HG03280 (cell line): ENCODE measurements around the gene WFIKKN1.

Experiments used
- ATAC-seq: cut with Tn5 transposase; IDR thresholded peaks from one replicate; pipeline ENCODE4 v1.9.1; 2021; ENCODE audit warnings: mild to moderate bottlenecking, moderate library complexity; ENCODE audit not compliant: unreplicated experiment

The WFIKKN1 gene, protein sequence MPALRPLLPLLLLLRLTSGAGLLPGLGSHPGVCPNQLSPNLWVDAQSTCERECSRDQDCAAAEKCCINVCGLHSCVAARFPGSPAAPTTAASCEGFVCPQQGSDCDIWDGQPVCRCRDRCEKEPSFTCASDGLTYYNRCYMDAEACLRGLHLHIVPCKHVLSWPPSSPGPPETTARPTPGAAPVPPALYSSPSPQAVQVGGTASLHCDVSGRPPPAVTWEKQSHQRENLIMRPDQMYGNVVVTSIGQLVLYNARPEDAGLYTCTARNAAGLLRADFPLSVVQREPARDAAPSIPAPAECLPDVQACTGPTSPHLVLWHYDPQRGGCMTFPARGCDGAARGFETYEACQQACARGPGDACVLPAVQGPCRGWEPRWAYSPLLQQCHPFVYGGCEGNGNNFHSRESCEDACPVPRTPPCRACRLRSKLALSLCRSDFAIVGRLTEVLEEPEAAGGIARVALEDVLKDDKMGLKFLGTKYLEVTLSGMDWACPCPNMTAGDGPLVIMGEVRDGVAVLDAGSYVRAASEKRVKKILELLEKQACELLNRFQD

DNA sequence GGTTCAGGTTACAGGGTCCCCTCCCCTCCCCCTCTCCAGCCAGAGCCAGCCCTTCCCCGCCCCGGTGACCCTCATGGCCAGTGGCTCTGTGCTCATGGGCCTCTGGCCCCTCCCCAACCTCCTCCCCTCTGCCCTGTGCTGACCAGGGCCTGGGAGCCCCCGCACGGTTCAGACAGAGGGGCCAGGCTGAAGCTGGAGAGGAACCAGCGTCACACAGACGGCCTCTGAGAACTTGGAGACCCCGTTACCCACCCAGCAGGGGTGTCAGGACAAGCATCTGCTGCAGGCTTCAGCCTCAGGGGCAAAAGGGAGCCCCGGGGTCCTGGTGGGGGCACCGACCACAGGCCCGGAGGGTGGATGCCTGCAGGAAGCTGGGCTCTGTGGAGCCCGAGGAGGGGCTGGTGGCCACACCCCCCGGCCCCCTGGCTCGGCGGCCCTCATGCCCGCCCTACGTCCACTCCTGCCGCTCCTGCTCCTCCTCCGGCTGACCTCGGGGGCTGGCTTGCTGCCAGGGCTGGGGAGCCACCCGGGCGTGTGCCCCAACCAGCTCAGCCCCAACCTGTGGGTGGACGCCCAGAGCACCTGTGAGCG is at the start of gene WFIKKN1:
WFIKKN1 (plus strand) TSS at position 171 of the 591 bp plus-strand sequence; CDS start at position 440, 269 bp downstream.
- ATAC-seq: no peak

- no peak for ATAC-seq
Measured at GRCh38 chr16:582218-582613, 48.6 kb upstream of the WFIKKN1 start.

DNA sequence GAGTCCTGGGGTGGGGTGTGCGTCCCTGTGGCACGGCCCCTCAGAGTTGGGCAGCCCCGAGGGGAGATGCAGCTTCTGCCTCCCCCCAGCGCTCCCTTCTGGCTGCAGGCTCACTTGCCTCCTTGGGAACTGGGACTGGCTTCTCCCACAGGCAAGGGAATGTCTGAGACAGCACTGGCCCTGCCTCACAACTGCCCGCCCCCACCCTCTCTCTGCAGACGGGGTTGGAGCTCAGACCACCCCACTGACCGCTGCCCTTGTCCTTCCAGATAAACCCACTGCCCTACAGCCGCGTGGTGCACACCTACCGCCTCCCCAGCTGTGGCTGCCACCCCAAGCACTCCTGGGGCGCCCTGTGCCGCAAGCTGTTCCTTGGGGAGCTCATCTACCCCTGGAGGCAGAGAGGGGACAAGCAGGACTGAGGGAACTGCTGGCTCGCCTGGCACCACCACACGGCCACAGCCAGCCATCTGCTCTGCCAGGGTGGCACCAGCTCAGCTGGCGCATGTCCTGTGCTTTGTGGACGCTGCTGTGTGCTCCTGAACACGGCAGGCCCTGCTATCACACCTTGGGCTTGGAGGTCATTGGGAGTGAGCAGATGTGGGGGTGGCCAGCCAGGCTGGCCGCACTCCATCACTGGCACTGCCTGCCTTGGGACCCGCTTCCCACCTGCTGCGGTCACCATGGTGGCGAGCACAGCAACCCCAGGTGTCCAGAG is 48.0 kb upstream of the WFIKKN1 start:
- no peak for ATAC-seq

DNA sequence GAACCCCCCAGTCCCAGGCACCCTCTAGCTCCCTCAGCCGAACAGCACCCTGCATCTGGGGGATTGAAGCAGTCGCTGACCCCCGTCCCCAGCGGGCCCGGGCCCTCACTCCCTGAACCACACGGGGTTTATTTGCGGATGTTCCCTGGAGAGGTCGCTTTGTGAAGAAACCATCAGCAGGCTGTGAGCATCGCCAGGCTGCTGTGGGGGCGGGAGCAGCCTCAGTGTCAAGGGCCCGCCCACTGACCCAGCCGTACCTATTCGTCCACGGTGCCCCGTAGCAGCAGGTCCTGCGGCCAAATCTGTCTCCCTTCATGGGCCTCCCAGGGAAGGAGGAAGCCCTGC is 47.3 kb upstream of the WFIKKN1 start:
- no peak for ATAC-seq

DNA sequence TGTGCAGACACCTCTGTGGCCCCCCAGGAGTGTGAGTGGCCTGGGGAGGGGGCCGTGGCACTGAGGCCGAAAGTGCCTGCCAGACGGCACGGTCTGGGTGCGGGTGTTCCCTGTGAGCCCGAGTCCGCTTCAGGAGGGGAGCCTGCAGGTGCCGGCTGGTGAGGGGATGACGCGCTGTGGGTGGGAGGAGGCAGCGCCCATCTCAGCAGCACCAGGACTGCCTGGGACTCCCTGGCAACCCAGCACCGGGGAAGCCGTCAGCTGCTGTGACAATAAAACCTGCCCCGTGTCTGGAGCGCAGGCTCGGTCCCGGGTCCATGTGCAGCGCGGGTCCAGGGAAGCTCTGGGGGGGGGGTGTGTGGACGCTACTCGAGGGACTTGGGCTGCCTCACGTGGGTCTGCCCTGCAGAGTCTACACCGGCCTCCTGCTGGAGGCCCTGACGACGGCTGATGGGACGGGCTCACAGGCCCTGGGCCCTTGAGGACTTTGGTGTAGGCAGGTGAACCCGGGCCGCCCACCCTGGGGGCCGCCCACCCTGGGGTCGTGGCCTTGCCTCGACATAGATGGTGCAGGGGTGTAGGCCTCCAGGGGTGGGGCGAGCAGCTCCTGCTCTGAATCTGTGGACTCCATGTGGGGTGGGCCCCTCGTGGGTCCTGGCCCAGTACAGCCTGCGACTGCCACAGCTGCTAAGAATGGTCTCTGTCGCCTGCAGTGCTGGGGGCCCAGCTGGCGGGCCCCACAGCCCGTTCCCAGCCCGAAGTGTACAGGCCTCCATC is 46.8 kb upstream of the WFIKKN1 start:
- ATAC-seq: no peak

DNA sequence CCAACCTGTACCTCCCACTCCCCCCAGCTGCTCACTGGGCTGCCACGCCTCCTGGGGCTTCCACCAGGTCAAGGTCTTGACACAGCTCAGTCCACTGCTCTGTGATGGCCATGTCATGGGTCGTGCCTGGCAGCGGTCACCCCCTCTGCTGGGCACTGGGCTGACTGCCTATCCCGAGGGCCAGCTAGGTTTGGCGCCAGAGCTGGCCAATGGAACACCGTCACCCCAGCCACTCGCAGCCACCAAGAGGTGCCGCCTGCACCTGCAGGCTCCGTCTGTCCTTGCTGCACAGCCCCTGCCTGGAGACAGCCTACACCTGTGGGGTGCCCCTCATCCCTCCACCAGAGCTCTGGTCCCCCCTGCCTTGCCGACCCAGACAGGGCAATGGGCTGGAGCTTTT is 45.4 kb upstream of the WFIKKN1 start:
- no peak for ATAC-seq

GRCh38 chr16:586047-586644 is 44.6 kb upstream of the WFIKKN1 start:
- ATAC-seq: no peak

DNA sequence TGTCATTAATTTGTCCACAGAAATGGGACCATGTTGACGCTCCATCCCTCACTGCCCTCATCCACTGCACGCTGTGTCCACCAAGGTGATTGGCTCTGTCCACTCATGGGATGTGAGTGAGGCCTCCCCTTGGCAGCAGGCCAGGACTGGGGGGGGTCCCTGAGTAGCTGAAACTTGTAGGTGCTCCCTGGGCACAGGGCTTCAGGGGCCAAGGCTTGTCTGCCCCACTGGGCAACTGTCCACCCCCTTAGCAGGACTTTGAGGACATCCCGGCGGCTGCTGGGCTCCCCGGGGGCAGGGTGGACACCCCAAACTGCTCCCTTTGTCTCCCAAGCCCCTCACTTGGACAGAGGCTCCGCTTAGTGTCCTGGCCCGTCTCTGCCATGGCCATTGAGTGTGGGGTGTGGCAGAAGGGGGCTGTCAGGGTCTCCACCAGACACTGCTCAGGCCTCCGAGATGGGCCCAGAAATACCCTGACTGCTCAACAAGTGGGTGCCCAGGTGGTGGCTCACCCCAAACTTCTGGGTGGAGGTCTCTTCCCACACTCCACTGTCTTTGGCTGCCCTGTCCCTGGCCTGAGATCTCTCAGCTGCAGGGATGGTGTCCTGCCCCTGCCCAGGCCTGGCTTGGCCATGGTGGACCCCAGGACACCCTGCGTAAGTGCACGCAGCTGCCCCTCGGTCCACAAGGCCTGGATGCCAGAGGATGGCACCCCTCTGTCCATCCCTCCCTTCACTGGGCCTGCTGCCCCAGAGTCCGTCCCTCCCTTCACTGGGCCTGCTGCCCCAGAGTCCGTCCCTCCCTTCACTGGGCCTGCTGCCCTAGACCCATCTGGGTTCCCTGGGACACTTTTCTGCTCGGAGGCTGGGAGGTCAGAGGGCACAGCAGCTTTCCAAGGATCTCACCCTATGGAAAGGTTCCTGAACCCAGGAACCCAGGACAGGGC is 43.9 kb upstream of the WFIKKN1 start:
- ATAC-seq: no peak

DNA sequence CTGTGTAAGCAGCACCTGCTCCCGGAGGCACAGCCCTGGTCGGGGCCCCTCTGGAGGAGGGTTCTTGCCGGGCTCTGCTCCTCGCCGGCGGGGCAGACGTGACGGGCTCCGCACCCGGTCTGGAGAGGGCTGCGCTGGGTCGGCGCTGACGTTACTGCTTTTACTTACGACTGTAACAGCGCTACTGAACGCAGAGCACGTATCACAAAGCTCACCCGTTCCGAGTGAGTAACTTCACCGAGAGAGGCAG is 42.2 kb upstream of the WFIKKN1 start:
- peak; percentile 2 for ATAC-seq

DNA sequence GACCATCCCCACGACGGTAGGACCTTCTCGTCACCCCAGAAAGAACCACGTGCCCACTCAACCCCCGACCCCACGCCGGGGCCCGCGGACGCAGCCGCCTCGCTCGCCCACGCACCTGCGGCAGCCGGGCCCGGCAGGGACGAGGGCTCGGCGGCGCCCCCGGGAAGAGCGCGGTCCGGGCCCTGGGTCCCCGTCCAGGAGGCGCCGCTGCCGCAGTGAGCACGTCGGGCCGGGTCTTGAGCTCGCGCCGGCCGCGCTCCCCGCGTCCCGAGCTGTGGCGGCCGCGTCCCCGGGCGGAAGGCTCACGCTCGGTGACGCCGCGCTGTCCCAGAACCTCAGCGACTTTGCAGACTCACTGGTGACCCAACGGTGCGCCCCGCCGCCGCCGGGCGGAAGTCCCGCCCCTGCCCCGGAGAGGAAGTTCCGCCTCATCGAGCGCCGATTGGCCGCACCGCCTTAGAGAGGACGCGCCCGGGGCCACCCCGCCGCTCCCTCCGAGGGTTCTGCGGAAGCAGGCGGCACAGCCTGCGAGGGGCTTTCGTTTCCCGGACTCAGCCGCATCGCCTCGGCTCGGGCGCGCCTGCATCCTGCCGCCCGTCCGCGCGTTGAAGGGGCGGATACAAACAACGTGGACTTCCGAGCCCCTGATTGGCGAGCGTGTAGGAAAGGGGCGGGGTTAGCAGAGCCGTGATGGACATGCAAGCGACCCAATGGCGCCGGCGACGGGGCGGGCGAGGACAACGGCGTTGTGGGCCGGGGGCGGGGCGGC is 41.7 kb upstream of the WFIKKN1 start:
- ATAC-seq: peak; percentile 74

- peak; percentile 73 for ATAC-seq
Measured at GRCh38 chr16:589658-590187, 41.1 kb upstream of the WFIKKN1 start, which contains the start of gene RAB40C. Gene RAB40C, plus strand, starts transcription at chr16:590066. Its CDS starts 226 bp downstream, at chr16:590292.

DNA sequence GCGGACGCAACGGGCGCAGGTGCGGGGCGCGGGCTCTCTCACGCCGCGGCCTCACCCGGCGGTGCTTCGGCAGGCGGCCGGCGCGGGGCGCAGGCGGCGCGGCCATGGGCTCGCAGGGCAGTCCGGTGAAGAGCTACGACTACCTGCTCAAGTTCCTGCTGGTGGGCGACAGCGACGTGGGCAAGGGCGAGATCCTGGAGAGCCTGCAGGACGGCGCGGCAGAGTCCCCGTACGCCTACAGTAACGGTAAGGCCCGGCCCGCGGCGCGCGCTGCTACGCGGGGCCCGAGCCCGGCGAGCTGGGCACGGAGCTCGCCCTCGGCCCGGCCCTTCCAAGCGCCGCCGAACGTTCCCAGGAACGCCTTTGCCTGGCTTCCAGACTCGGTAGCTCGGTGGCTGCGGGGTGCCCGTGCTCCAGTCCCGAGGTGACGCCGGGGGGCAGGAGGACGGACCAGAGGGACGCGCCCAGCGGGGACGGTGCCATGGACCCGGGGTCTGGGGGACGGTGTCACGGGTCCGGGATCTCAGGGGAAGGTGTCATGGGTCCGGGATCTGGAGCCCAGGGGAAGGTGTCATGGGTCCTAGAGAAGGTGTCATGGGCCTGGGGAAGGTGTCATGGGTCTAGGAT is 40.5 kb upstream of the WFIKKN1 start:
- ATAC-seq: no peak

DNA sequence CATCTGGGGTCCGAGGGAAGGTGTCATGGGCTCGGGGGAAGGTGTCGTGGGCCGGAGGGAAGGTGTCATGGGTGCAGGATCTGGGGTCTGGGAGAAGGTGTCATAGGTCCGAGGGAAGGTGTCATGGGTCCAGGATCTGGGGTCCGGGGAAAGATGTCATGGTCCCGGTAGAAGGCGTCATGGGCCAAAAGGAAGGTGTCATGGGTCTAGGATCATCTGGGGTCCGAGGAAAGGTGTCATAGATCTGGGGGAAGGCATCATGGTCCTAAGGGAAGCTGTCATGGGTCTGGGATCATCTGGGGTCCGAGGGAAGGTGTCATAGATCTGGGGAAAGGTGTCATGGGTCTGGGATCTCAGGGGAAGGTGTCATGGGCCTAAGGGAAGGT is 40.0 kb upstream of the WFIKKN1 start:
- no peak for ATAC-seq

DNA sequence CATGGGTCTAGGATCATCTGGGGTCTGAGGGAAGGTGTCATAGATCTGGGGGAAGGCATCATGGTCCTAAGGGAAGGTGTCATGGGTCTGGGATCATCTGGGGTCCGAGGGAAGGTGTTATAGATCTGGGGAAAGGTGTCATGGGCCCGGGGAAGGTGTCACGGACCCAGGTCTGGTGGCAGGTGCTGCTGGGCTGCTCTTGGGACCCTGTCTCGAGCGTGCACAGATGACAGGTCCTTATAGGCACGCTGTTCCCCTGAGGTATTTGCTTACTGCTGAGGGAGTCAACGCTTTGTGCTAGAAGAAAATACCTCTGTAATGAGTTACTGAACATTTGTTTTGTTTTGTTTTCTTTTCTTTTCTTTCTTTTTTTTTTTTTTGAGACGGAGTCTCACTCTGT is 39.6 kb upstream of the WFIKKN1 start:
- ATAC-seq: no peak

GRCh38 chr16:591892-592517 is 38.8 kb upstream of the WFIKKN1 start:
- no peak for ATAC-seq

- no peak for ATAC-seq
Measured at GRCh38 chr16:592518-593306, 38.1 kb upstream of the WFIKKN1 start.

DNA sequence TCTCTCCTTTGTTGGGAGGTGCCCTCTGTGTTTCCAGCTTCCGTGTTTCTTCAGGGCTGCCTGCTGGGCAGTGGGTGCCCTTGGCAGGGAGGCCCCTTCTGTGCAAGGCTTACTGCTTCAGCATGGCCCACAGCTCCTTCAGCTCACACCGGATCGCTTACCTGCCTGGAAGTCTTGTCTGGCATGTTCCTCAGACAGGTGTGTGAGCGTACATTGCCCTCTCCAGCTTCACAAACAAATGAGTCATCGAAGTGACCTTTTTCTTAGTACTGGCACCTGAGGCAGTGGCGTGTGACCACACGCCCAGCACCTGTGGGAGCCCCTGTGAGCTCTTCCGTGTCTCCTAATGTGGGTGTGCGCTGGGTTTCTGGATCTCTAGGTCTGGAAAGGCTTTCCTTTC is 37.4 kb upstream of the WFIKKN1 start:
- no peak for ATAC-seq
